Mesodermal cell (in vitro differentiated cells): ENCODE data around the gene SAFB.

ENCODE experiments used
- H3K27ac ChIP-seq: 2 replicates; pipeline ENCODE4 v1.7.0; 2013; ENCODE audit warnings: mild to moderate bottlenecking, low read depth, low read length, moderate library complexity; ENCODE audit not compliant: severe bottlenecking
- H3K36me3 ChIP-seq: 2 replicates; pipeline ENCODE4 v1.7.1; 2013; ENCODE audit warnings: mild to moderate bottlenecking, low read length, moderate library complexity; ENCODE audit not compliant: control insufficient read depth, insufficient read depth
- H3K4me1 ChIP-seq: one replicate; pipeline ENCODE4 v1.7.1; 2013; ENCODE audit warnings: mild to moderate bottlenecking, low read length; ENCODE audit not compliant: insufficient read depth, control insufficient read depth, poor library complexity, severe bottlenecking
- H3K4me3 ChIP-seq: 2 replicates; pipeline ENCODE4 v1.7.0; 2013; ENCODE audit warnings: low read length, control low read depth, mild to moderate bottlenecking; ENCODE audit not compliant: insufficient read depth, poor library complexity, severe bottlenecking; ENCODE audit errors: extremely low read depth
- H3K9me3 ChIP-seq: 2 replicates; pipeline ENCODE4 v1.7.1; 2013; ENCODE audit warnings: mild to moderate bottlenecking, low read length, moderate library complexity; ENCODE audit not compliant: control insufficient read depth
- WGBS, 2 experiments: methylation state at CpG; one replicate each; pipeline ENCODE4 v1.1.5; 2013; ENCODE audit warnings: missing lambda C conversion rate in 2 of 2; ENCODE audit not compliant: insufficient coverage in 2 of 2; 5-methylcytosine and 5-hydroxymethylcytosine counted together

Gene SAFB

DNA sequence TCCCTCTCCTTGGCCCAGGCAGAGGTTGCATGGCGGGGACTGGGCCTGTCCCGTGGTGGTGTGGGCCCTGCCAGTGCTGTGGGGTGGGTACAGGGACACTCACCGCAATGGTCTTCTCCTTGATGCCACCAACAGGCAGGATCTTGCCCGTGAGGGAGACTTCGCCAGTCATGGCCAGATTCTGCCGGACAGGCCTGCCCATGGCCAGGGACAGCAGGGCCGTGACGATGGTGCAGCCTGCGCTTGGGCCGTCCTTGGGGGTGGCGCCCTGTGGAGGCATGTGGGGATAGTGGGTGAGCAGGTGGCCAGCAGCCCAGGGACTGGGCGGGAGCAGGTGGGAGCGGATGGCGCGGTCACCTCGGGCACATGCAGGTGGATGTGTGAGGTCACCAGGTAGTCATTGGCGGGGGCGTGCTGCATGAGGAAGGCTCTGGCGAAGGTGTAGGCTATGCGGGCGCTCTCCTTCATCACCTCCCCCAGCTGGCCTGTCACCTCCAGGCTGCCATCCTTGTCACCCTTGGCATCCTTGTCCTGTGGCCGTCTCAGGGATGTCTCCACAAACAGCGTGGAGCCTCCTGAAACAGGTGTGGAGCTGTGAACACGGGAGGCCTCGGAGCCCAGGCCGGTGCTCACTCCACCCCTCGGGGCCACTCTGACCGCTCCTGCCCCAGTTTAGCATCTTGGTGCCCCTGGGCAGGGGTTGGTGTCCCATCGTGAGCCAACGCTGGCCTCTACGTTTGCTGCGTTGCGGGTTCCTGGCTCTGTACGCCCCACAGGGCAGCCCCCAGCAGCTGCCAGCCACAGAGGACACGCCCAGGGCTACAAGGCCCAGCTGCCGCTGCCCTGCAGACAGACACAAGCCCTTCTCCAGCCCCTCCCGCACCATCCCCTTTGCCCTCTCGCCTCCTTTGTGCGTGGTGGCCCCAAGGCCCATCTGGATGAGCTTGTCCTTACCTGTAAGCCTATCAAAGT is 70.6 kb downstream of the SAFB start:
- Histone ChIP-seq H3K4me1 (peaks cover 7% of the 10 kb centered on the region), H3K4me3 (no peak overlapping the region), H3K36me3 (peaks cover 55% of the 10 kb centered on the region), H3K9me3 (no peaks in the 10 kb centered on the region), H3K27ac (no peak overlapping the region)
- WGBS, 2 experiments, result 96 to 97% methylated on average over 35 to 38 of the region's 39 CpGs

DNA sequence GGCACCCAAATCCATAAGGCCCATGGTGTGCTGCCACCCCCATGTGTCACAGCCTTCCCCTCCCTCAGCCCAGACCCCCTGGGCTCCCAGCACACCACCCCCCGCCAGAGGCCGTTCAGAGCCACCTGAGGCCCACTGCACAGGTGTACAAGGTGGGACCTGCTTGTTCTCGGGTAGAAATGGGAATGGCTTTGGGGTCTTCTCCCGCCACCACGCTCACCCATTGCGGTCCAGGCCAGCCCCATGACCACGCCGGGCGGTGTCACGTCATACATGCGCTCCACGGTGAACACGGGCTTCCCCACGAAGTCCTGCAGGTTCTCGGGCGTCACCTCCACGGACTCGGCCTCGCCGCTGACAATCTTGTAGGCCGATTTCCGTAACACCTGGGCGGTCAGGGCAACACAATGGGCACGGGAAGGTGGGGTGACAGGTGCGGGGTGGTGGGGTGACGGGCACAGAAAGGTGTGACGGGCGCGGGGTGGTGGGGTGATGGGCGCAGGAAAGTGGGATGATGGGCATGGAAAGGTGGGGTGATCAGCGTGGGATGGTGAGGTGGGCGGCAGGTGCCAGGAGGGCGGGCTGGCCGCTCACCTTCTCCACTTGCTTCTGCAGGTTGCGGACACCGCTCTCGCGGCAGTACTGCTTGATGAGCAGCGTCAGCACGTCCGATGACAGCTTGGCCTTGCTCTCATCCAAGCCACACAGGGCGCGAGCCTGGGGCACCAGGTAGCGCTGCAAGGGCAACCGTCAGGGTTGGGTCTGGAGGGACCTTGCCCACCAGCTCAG is 71.5 kb downstream of the SAFB start:
- H3K9me3 ChIP-seq, result no peaks in the 10 kb centered on the region
- H3K27ac ChIP-seq, result no peak overlapping the region
- peaks cover 7% of the 10 kb centered on the region for H3K4me1 ChIP-seq
- H3K4me3 ChIP-seq, result no peak overlapping the region
- H3K36me3 ChIP-seq, result peaks cover 64% of the 10 kb centered on the region
- WGBS, 2 experiments, result 96% methylated on average over 39 to 40 of the region's 45 CpGs

DNA sequence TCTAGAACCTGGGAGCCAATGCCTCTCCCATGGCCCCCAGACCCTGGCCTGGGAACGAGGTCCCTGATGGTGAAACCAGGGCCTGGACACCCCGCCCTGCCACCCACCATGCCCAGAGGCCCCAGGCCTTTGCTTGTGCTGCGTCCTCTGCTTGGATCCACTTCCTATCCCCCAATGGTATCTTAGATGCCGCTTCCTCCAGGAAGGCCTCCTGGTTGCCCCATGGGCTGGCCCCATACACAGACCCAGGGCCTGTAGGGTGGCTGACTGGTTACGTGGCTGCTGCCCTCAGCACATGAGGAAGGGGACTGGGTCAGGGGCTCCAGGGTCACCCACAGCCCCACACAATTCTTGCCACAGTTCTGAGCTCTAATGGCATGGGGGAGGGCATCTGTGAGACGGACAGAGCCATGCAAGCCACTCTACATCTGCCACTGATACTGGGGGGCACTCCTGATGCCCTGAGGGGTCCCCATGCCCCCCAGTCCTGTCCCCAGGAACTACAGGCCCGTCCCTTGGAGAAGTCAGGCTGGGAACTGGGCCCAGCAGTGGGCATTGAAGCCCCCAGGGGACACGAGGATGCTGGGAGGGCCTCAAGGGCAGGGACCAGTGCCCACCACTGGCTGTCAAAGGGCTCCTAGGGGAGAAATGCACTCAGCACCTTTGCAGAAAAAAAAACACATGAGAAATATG is 72.2 kb downstream of the SAFB start:
- H3K4me1 ChIP-seq, result peaks cover 7% of the 10 kb centered on the region
- no peak overlapping the region for H3K27ac ChIP-seq
- H3K4me3 ChIP-seq, result no peak overlapping the region
- peaks cover 67% of the 10 kb centered on the region for H3K36me3 ChIP-seq
- 96 to 97% methylated on average over 6 to 7 of the region's 8 CpGs for WGBS, 2 experiments
- no peaks in the 10 kb centered on the region for H3K9me3 ChIP-seq

DNA sequence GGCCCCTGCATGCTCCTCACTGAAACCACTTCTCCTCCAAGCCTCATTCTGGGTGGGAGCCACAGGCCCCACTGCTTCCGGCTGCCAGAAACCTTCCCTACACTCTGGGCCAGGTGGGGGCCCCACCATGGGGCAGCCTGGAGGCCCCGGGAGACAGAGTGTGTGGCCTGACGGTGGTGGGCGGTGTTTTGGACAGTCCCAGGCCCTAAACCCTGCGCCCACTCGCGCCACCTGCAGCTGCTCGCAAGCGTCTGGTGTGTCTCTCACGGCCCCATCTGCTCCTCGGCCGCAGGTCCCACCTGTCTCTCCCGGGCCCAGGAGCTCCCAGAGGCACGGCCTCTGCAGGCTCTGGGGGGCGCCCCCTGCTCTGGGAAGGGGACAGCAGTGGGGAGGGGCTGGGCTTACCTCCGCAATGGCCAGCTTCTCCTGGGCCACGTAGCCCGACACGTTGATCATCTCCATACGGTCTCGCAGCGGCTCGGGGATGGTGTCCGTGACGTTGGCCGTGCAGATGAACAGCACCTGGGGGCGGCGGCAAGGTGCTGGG is 72.8 kb downstream of the SAFB start:
- H3K9me3 ChIP-seq, result no peaks in the 10 kb centered on the region
- 95 to 96% methylated on average over 26 to 28 of the region's 28 CpGs for WGBS, 2 experiments
- H3K4me1 ChIP-seq, result peaks cover 7% of the 10 kb centered on the region
- no peak overlapping the region for H3K4me3 ChIP-seq
- peaks cover 74% of the 10 kb centered on the region for H3K36me3 ChIP-seq
- no peak overlapping the region for H3K27ac ChIP-seq

DNA sequence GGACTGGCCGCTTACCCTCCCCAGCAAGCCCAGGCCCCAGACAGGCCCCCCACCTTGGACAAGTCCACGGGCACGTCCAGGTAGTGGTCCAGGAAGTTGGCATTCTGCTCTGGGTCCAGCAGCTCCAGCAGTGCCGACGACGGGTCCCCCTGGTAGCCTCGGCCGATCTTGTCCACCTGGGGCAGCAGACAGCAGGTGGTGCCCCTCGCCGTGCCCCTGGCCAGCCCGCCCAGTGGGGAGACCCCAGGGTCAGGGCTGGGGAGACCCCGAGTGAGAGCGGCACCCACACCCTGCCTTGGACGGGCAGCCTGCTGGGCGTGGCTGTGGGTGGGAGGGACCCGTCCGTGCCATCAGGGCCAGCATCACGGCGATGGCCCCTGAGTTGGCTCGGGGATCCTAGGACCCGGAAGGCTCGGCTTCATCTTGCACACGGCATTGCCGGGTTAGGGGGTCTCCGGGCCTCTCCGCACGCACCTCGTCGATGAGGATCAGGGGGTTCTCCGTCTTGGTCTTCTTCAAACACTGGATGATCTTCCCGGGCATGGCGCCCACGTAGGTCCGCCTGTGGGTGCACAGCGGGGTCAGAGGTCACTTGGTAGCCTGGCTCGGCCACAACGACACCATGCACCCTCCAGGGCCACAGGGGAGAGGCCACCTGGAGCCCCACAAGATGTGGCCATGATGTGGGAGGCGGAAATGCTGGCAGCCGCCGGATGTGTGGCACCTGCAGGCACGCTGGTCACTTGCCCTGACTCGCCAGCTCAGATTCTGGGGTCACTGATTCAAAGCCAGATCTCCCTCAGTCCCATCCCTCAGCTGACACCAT is 73.5 kb downstream of the SAFB start:
- no peaks in the 10 kb centered on the region for H3K9me3 ChIP-seq
- H3K4me1 ChIP-seq, result peaks cover 7% of the 10 kb centered on the region
- H3K27ac ChIP-seq, result peak overlapping the region; percentile 36
- peaks cover 74% of the 10 kb centered on the region for H3K36me3 ChIP-seq
- WGBS, 2 experiments, result 93 to 94% methylated on average over 39 to 42 of the region's 42 CpGs
- no peak overlapping the region for H3K4me3 ChIP-seq

DNA sequence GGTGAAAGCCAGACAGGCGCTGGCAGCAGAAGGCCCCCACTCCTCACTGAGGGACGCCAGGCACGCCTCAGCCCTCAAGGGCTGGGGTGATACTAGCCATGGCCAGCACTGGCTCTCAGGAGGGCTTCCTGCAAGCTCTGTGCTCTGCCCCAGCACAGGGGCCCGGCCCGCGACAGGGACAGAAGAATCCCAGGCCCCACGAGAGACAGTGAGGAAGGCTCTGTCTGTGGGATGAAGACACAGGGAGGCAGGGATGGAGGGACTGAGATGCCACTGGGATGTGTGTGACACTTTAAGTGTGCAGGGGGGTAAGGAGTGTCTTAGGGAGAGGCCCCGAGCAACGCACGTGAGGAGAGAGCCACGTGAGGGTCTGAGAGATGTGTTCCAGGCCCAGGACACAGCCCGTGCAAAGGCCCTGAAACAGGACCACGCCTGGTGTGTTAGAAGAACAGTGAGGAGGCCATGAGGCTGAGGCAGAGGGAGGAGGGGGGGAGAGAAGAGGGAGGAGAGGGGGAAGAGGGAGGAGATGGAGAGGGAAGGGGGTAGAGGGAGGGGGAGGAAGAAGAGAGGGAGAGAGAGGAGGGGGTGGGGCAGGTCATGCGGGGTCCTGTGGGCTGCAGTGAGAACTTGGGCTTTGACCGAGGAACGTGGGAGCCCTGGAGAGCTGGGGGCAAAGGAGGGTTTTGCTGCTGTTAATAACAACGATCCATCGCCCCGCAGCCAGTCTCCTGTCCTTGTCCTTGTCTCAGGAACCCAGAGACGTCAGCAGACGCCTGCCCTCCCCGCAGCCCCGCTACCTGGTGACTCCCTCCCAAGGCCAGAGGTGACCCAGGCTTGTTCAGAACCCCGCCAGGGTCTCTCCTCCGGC is 74.4 kb downstream of the SAFB start:
- 93% methylated on average over 24 to 25 of the region's 25 CpGs for WGBS, 2 experiments
- Histone ChIP-seq H3K27ac (peak overlapping the region; percentile 36), H3K4me1 (peaks cover 7% of the 10 kb centered on the region), H3K4me3 (no peak overlapping the region), H3K36me3 (peaks cover 67% of the 10 kb centered on the region), H3K9me3 (no peaks in the 10 kb centered on the region)

DNA sequence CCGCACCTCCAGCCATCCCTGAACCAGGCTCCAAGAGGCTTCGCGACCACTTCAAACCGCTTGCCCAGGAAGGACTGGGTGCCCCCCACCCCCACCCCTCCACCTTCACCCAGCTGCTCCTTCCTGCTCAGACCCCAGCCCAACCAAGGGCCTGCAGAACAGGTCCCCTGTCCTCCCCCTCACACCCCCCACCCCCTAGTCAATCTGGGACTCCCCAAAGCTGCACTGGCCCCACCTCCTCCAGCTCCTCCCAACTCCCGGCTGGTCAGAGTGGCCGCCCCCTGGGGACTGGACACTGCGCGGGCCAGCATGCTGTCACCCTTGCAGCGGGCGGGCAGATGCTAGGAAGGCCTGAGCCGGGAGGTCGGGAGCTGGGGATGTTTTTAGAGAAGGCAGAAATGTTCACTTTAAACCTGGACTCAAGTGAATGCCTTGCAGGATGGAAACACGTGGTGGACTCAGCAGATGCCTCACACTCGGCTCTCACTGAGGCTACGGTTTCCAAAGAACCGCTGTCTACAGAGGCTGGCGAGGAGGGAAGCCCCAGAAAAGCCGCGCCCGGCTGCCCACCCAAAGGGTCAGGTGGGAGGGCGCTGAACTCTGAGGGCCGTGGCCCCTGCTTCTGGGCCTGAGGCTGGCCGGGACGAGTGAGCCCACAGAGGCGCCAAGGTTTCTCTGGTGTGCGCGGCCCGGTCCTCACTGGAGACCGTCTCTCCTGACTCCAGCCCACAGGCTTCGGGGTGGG is 75.2 kb downstream of the SAFB start:
- Histone ChIP-seq H3K27ac (peak overlapping the region; percentile 36), H3K9me3 (no peaks in the 10 kb centered on the region), H3K36me3 (peaks cover 61% of the 10 kb centered on the region), H3K4me1 (peaks cover 7% of the 10 kb centered on the region), H3K4me3 (no peak overlapping the region)
- WGBS, 2 experiments, result 93 to 94% methylated on average over 22 to 29 of the region's 30 CpGs

DNA sequence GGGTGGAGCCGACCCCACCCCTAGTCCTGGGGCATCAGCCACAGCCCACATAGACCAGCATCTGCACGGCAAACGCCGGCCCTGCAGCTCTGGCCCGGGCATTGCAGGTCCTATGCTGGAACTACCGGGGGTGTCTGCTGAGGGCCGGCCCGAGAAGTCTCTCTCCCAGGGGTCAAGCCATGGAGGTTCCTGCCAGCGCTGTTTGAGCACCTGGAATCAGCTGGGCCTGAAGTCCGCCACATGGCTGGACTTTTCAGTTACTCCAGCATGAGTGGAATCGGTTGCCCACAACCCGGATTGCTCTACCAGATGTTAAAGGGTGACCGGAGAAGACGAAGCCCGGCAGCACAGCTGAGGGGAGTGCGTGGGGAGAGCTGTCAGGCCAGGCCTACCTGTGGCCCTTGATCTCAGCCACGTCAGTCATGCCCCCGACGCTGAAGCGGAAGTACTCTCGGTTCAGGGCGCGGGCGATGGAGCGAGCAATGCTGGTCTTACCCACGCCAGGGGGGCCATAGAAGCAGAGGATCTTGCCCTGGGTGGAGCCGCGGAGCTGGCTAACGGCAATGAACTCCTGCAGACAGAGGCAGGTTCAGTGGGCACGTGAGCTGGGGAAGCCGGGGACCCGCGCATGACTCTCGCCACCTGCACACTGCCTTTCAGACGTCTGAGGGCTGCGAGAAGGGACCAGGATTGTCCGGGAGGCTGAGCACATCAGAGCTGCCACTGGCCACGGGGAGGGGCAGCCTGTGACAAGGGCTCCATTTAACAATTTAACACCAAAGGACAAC is 75.9 kb downstream of the SAFB start:
- H3K4me1 ChIP-seq, result peaks cover 7% of the 10 kb centered on the region
- H3K36me3 ChIP-seq, result peaks cover 61% of the 10 kb centered on the region
- H3K9me3 ChIP-seq, result no peaks in the 10 kb centered on the region
- H3K27ac ChIP-seq, result no peak overlapping the region
- WGBS, 2 experiments, result 95 to 98% methylated on average over 36 to 37 of the region's 38 CpGs
- H3K4me3 ChIP-seq, result no peak overlapping the region
